Measurements from ENCODE around the gene BMAL1. TPM values are rescaled to one million over a fixed set of nuclear protein-coding genes. Genes with fewer than 3 reads are reported as not detected.

The BMAL1 gene
- total and polyA plus RNA-seq, 5 donors: 6.5 to 23.4 (median 18.8) TPM

GRCh38 chr11:13261591-13262061, 16.0 kb upstream of the BMAL1 start:
- no peaks in the 10 kb centered on the region for H3K9me3 ChIP-seq (ENCODE audit: control insufficient read depth, low read length)
- ATAC-seq (peak; percentile 76 to 93), DNase-seq (no peak)
- H3K27ac ChIP-seq (ENCODE audit: low read length): peak overlapping the region; percentile 87
- intact Hi-C loops (cut with DNase I): no loop called here
- WGBS: 40% methylated on average over 8 of the region's 8 CpGs
- H3K27me3 ChIP-seq (ENCODE audit: control insufficient read depth, insufficient read depth): no peaks in the 10 kb centered on the region
- H3K4me1 ChIP-seq (ENCODE audit: control insufficient read depth, insufficient read depth, low read length): peaks cover 7% of the 10 kb centered on the region
- no peak overlapping the region for H3K4me3 ChIP-seq (ENCODE audit: low read length)

GRCh38 chr11:13262096-13262495, 15.5 kb upstream of the BMAL1 start:
- intact Hi-C loops (cut with DNase I): no loop called here
- WGBS: 46% methylated on average over 3 of the region's 3 CpGs
- no peak overlapping the region for H3K27ac ChIP-seq (ENCODE audit: low read length)

GRCh38 chr11:13268791-13269190, 8.8 kb upstream of the BMAL1 start:
- Histone ChIP-seq H3K4me1 (ENCODE audit: control insufficient read depth, insufficient read depth, low read length) (no peaks in the 10 kb centered on the region), H3K4me3 (ENCODE audit: low read length) (no peak overlapping the region), H3K27ac (ENCODE audit: low read length) (no peak overlapping the region), H3K9me3 (ENCODE audit: control insufficient read depth, low read length) (no peaks in the 10 kb centered on the region), H3K27me3 (ENCODE audit: control insufficient read depth, insufficient read depth) (no peaks in the 10 kb centered on the region)
- DNase-seq (no peak), ATAC-seq (no peak)
- intact Hi-C loops (cut with DNase I): no loop called here

More at GRCh38 chr11:13262096-13262495, 15.5 kb upstream of the BMAL1 start:
- no peaks in the 10 kb centered on the region for H3K9me3 ChIP-seq (ENCODE audit: control insufficient read depth, low read length)
- no peaks in the 10 kb centered on the region for H3K27me3 ChIP-seq (ENCODE audit: control insufficient read depth, insufficient read depth)
- peak in 1 of 2 donors; percentile 79 for ATAC-seq
- no peak overlapping the region for H3K4me3 ChIP-seq (ENCODE audit: low read length)
- peaks cover 7% of the 10 kb centered on the region for H3K4me1 ChIP-seq (ENCODE audit: control insufficient read depth, insufficient read depth, low read length)
- DNase-seq: no peak

GRCh38 chr11:13269775-13270174, 7.8 kb upstream of the BMAL1 start:
- H3K27me3 ChIP-seq (ENCODE audit: control insufficient read depth, insufficient read depth): no peaks in the 10 kb centered on the region
- no peak overlapping the region for H3K4me3 ChIP-seq (ENCODE audit: low read length)
- H3K9me3 ChIP-seq (ENCODE audit: control insufficient read depth, low read length): no peaks in the 10 kb centered on the region
- intact Hi-C loops (cut with DNase I): loop anchor here in 1 of 4 donors (10.0 kb wide), 1 partner anchor 65 kb away; no protein-coding TSS in a partner anchor
- no peak overlapping the region for H3K27ac ChIP-seq (ENCODE audit: low read length)
- peak in 1 of 2 donors; percentile 62 for ATAC-seq
- no peaks in the 10 kb centered on the region for H3K4me1 ChIP-seq (ENCODE audit: control insufficient read depth, insufficient read depth, low read length)
- DNase-seq: no peak

- intact Hi-C loops (cut with DNase I): loop anchor here in 1 of 4 donors (10.0 kb wide), 1 partner anchor 64 kb away; no protein-coding TSS in a partner anchor
- 58% methylated on average over 1 of the region's 1 CpG for WGBS
- Histone ChIP-seq H3K4me3 (ENCODE audit: low read length) (no peak overlapping the region), H3K27me3 (ENCODE audit: control insufficient read depth, insufficient read depth) (no peaks in the 10 kb centered on the region), H3K27ac (ENCODE audit: low read length) (no peak overlapping the region), H3K9me3 (ENCODE audit: control insufficient read depth, low read length) (no peaks in the 10 kb centered on the region), H3K4me1 (ENCODE audit: control insufficient read depth, insufficient read depth, low read length) (no peaks in the 10 kb centered on the region)
- DNase-seq (no peak), ATAC-seq (no peak)
These were observed 6.4 kb upstream of the BMAL1 start for GRCh38 chr11:13271060-13271693.

- peak overlapping the region; percentile 81 for H3K27ac ChIP-seq (ENCODE audit: low read length)
- DNase-seq (peak in 1 of 3 donors; percentile 47), ATAC-seq (no peak)
- H3K9me3 ChIP-seq (ENCODE audit: control insufficient read depth, low read length): no peaks in the 10 kb centered on the region
- WGBS: 7% methylated on average over 8 of the region's 8 CpGs
- peak overlapping the region; percentile 62 for H3K4me3 ChIP-seq (ENCODE audit: low read length)
- peaks cover 7% of the 10 kb centered on the region for H3K4me1 ChIP-seq (ENCODE audit: control insufficient read depth, insufficient read depth, low read length)
- H3K27me3 ChIP-seq (ENCODE audit: control insufficient read depth, insufficient read depth): no peaks in the 10 kb centered on the region
- intact Hi-C loops (cut with DNase I): loop anchor here in 2 of 4 donors (5.0 to 10.0 kb wide), 2 partner anchors 58 to 61 kb away; no protein-coding TSS in a partner anchor
These were observed 1.1 kb upstream of the BMAL1 start for GRCh38 chr11:13276454-13276831.

GRCh38 chr11:13276832-13277767, 490 bp upstream of the BMAL1 start:
- peaks cover 7% of the 10 kb centered on the region for H3K4me1 ChIP-seq (ENCODE audit: control insufficient read depth, insufficient read depth, low read length)
- intact Hi-C loops (cut with DNase I): loop anchor here in 2 of 4 donors (5.0 to 10.0 kb wide), 2 partner anchors 58 to 60 kb away; no protein-coding TSS in a partner anchor
- no peaks in the 10 kb centered on the region for H3K9me3 ChIP-seq (ENCODE audit: control insufficient read depth, low read length)
- no peaks in the 10 kb centered on the region for H3K27me3 ChIP-seq (ENCODE audit: control insufficient read depth, insufficient read depth)
- ATAC-seq (peak; percentile 98), DNase-seq (peak; percentile 99 to 100 (median 99))
- WGBS: under 1% methylated on average over 72 of the region's 72 CpGs
- peak overlapping the region; percentile 81 for H3K27ac ChIP-seq (ENCODE audit: low read length)
- peak overlapping the region; percentile 94 for H3K4me3 ChIP-seq (ENCODE audit: low read length)

GRCh38 chr11:13278609-13279486, 1.3 kb downstream of the BMAL1 start:
- peaks cover 10% of the 10 kb centered on the region for H3K4me1 ChIP-seq (ENCODE audit: control insufficient read depth, insufficient read depth, low read length)
- no peaks in the 10 kb centered on the region for H3K9me3 ChIP-seq (ENCODE audit: control insufficient read depth, low read length)
- H3K27me3 ChIP-seq (ENCODE audit: control insufficient read depth, insufficient read depth): no peaks in the 10 kb centered on the region
- DNase-seq (no peak), ATAC-seq (no peak)
- intact Hi-C loops (cut with DNase I): loop anchor here in 2 of 4 donors (5.0 to 10.0 kb wide), 2 partner anchors 56 to 58 kb away; no protein-coding TSS in a partner anchor
- H3K27ac ChIP-seq (ENCODE audit: low read length): no peak overlapping the region
- WGBS: 8% methylated on average over 61 of the region's 61 CpGs
- H3K4me3 ChIP-seq (ENCODE audit: low read length): peak overlapping the region; percentile 94

GRCh38 chr11:13279487-13279834, 1.9 kb downstream of the BMAL1 start:
- H3K27me3 ChIP-seq (ENCODE audit: control insufficient read depth, insufficient read depth): no peaks in the 10 kb centered on the region
- ATAC-seq (no peak), DNase-seq (no peak)
- WGBS: 77% methylated on average over 3 of the region's 3 CpGs
- intact Hi-C loops (cut with DNase I): loop anchor here in 2 of 4 donors (5.0 to 10.0 kb wide), 2 partner anchors 55 to 58 kb away; no protein-coding TSS in a partner anchor
- peaks cover 10% of the 10 kb centered on the region for H3K4me1 ChIP-seq (ENCODE audit: control insufficient read depth, insufficient read depth, low read length)
- H3K9me3 ChIP-seq (ENCODE audit: control insufficient read depth, low read length): no peaks in the 10 kb centered on the region
- peak overlapping the region; percentile 94 for H3K4me3 ChIP-seq (ENCODE audit: low read length)
- H3K27ac ChIP-seq (ENCODE audit: low read length): no peak overlapping the region

GRCh38 chr11:13280092-13280722, 2.6 kb downstream of the BMAL1 start:
- no peak overlapping the region for H3K4me3 ChIP-seq (ENCODE audit: low read length)
- H3K27ac ChIP-seq (ENCODE audit: low read length): no peak overlapping the region
- ATAC-seq: no peak
- no peaks in the 10 kb centered on the region for H3K27me3 ChIP-seq (ENCODE audit: control insufficient read depth, insufficient read depth)
- H3K9me3 ChIP-seq (ENCODE audit: control insufficient read depth, low read length): no peaks in the 10 kb centered on the region
- 72% methylated on average over 3 of the region's 3 CpGs for WGBS
- intact Hi-C loops (cut with DNase I): no loop called here
- DNase-seq: no peak
- H3K4me1 ChIP-seq (ENCODE audit: control insufficient read depth, insufficient read depth, low read length): peaks cover 10% of the 10 kb centered on the region

Measured in right cardiac atrium (tissue), 5 donors.